ENCODE measurements around the gene RBM38. TPM values are rescaled to one million over a fixed set of nuclear protein-coding genes. Genes with fewer than 3 reads are reported as not detected.
A peak's percentile ranks its signal among the peaks of the same experiment; 100 is the strongest.

Gene RBM38
- total and polyA plus RNA-seq, 2 of the 4 experiments (the other 2 are of a cell fraction) = 5.2 to 11.9 TPM

- H4K8ac ChIP-seq (ENCODE audit: low read depth in 2 of 2, low read length in 2 of 2) = no peak overlapping the region
- no peaks in the 10 kb centered on the region for H3K27me3 ChIP-seq (ENCODE audit: control insufficient read depth, insufficient read depth, low read length)
- H3K9me3 ChIP-seq (ENCODE audit: control insufficient read depth, insufficient read depth, low read length) = no peaks in the 10 kb centered on the region
- H3K56ac ChIP-seq (ENCODE audit: extremely low read depth, insufficient read depth, low read length) = no peak overlapping the region
- no peak overlapping the region for H3K27ac ChIP-seq (ENCODE audit: insufficient read depth, low read length)
- no peak overlapping the region for H2AFZ ChIP-seq (replicated peaks; ENCODE audit: low read length, poor library complexity)
- H3K9me1 ChIP-seq (ENCODE audit: insufficient read depth, low read length) = no peaks in the 10 kb centered on the region
- H3K18ac ChIP-seq (ENCODE audit: low read depth, low read length) = no peak overlapping the region
- intact Hi-C loops (cut with micrococcal nuclease) = no loop called here
- H4K91ac ChIP-seq (ENCODE audit: insufficient read depth, low read depth, low read length) = no peak overlapping the region
- H3K36me3 ChIP-seq (ENCODE audit: control insufficient read depth, insufficient read depth, low read length) = peaks cover 30% of the 10 kb centered on the region
- no peak overlapping the region for H3K9ac ChIP-seq (ENCODE audit: low read depth, low read length)
- ChIA-PET CTCF (no interaction called here), POLR2A (ENCODE audit: unreplicated experiment) (no interaction called here)
- H2BK15ac ChIP-seq (ENCODE audit: low read depth, low read length) = no peak overlapping the region
- DNase-seq (peak; percentile 16), ATAC-seq (ENCODE audit: low read depth) (no peak)
- peaks cover 0 to 3% of the 10 kb centered on the region in 2 experiments; a peak in 1 of 4 replicates for H3K79me1 ChIP-seq (ENCODE audit: low read depth in 1 of 2, low read length in 2 of 2)
- no peak overlapping the region for H4K5ac ChIP-seq (ENCODE audit: low read depth, low read length)
- 92% methylated on average over 5 of the region's 21 CpGs; no CpG with 5 or more reads in 1 of the 2 experiments for WGBS, 2 experiments (ENCODE audit: extremely low coverage in 2 of 2, insufficient read length in 1 of 2)
- BruUV-seq (replicated peaks) = no TSS peak
- no peak overlapping the region for H3K4ac ChIP-seq (ENCODE audit: low read depth, low read length)
- H3K23ac ChIP-seq (ENCODE audit: low read depth, low read length) = no peak overlapping the region
- TF ChIP-seq CEBPB (IDR thresholded peaks at IDR 0.05; ENCODE audit: low read depth, low read length) = no peak
- no peak for TF ChIP-seq RCOR1 (IDR thresholded peaks at IDR 0.05; ENCODE audit: insufficient replicate concordance, low read length)
- TF ChIP-seq ELK1 (IDR thresholded peaks at IDR 0.05; ENCODE audit: borderline replicate concordance, low read depth, low read length) = no peak
- no peak overlapping the region for H2BK20ac ChIP-seq (ENCODE audit: low read depth, low read length)
- no peak overlapping the region for H2AK5ac ChIP-seq (ENCODE audit: low read depth, low read length)
- no peak overlapping the region for H3K14ac ChIP-seq (replicated peaks; ENCODE audit: low read depth, low read length)
- no peak overlapping the region for H2AK9ac ChIP-seq (replicated peaks; ENCODE audit: low read depth, low read length, poor library complexity)
- H4K20me1 ChIP-seq (ENCODE audit: insufficient read depth, low read length) = no peaks in the 10 kb centered on the region; the same call in 1 of the 2 replicates
- dilution Hi-C loops (cut with HindIII; ENCODE audit: low sequenced_read_pairs, unreplicated experiment) = no loop called here
- H3K4me1 ChIP-seq (ENCODE audit: control insufficient read depth, insufficient read depth, low read length) = peaks cover 6% of the 10 kb centered on the region; the same call in 1 of the 2 replicates
- no peak overlapping the region for H2BK120ac ChIP-seq (ENCODE audit: low read depth, low read length)
- no peak overlapping the region for H3K4me3 ChIP-seq (ENCODE audit: insufficient read depth, low read depth, low read length)
- H3K4me2 ChIP-seq (ENCODE audit: low read depth, low read length) = no peak overlapping the region
- H2BK5ac ChIP-seq (ENCODE audit: low read depth, low read length, poor library complexity, severe bottlenecking) = no peak overlapping the region
- in situ Hi-C loops (cut with MboI; ENCODE audit: low sequenced_read_pairs) = loop anchor here (25.0 kb wide), 1 partner anchor 1638 kb away; the partner anchor contains the start of genes ATP5F1E and PRELID3B
Measured at GRCh38 chr20:57399587-57400155, 8.5 kb downstream of the RBM38 start.

All from IMR-90 (cell line).